SK-N-SH (cell line): ENCODE measurements around the gene SUMO1. TPM values are rescaled to one million over a fixed set of nuclear protein-coding genes. Genes with fewer than 3 reads are reported as not detected.

Experiments used
- CTCF ChIA-PET: fragments of 300-600, 350-600 bp; formaldehyde crosslinking; extraction: SDS; loops from one replicate; lab custom pipeline; 2021; lab: Yijun Ruan, JAX
- POLR2A ChIA-PET: fragments of 350-600 bp; sonication (Branson Sonifier 250); formaldehyde crosslinking; extraction: SDS; loops from one replicate; lab custom pipeline; 2020; ENCODE audit warnings: antibody characterized with exemption, inconsistent platforms; lab: Yijun Ruan, JAX
- DNase-seq: peaks from one replicate; pipeline ENCODE4 v3.0.0; 2012
- H2AFZ ChIP-seq: fragments of 200-600 bp; sonication (generic); 2 replicates; pipeline ENCODE4 v1.8.1; 2016; ENCODE audit warnings: antibody characterized with exemption, mild to moderate bottlenecking, low read depth
- H3F3A ChIP-seq: fragments of 200-600 bp; sonication (generic); replicated peaks from 2 replicates; pipeline ENCODE3; 2016; ENCODE audit warnings: antibody characterized with exemption, mild to moderate bottlenecking; ENCODE audit not compliant: insufficient read depth
- H3K27ac ChIP-seq, 2 experiments: fragments of 200-500 bp in 1 of 2; fragments of 200-600 bp in 1 of 2; sonication (Bioruptor generic) in 1 of 2; sonication (generic), shearing (Covaris generic) in 1 of 2; 2 replicates each; pipeline versions ENCODE4 v1.5.1 to v1.6.1; 2014 to 2016; ENCODE audit warnings: low read depth in 2 of 2, inconsistent platforms in 1 of 2, low read length in 1 of 2, mild to moderate bottlenecking in 1 of 2, mixed read lengths in 1 of 2
- H3K27me3 ChIP-seq: fragments of 200-600 bp; sonication (generic), shearing (Covaris generic); 2 replicates; pipeline ENCODE4 v1.6.1; 2016; ENCODE audit warnings: mixed run types; ENCODE audit not compliant: insufficient read depth
- H3K36me3 ChIP-seq, 2 experiments: fragments of 200-500 bp in 1 of 2; fragments of 200-600 bp in 1 of 2; sonication (Bioruptor generic) in 1 of 2; sonication (generic) in 1 of 2; replicated peaks in 1 of 2; 2 replicates each; pipeline versions ENCODE3 to v1.5.1; 2014 to 2016; ENCODE audit warnings: low read length in 1 of 2, mild to moderate bottlenecking in 1 of 2; ENCODE audit not compliant: insufficient read depth in 2 of 2, control insufficient read depth in 1 of 2
- H3K4me1 ChIP-seq, 2 experiments: fragments of 200-500 bp in 1 of 2; fragments of 200-600 bp in 1 of 2; sonication (Bioruptor generic) in 1 of 2; sonication (generic), shearing (Covaris generic) in 1 of 2; 2 replicates each; pipeline versions ENCODE4 v1.5.1 to v1.6.1; 2014 to 2016; ENCODE audit warnings: low read depth in 1 of 2, low read length in 1 of 2, mixed run types in 1 of 2; ENCODE audit not compliant: insufficient read depth in 2 of 2, control insufficient read depth in 1 of 2
- H3K4me2 ChIP-seq: fragments of 200-600 bp; sonication (generic), shearing (Covaris generic); 2 replicates; pipeline ENCODE4 v1.6.1; 2017; ENCODE audit warnings: mixed run types
- H3K4me3 ChIP-seq, 2 experiments: fragments of 200-500 bp in 1 of 2; fragments of 200-600 bp in 1 of 2; sonication (Bioruptor generic) in 1 of 2; sonication (generic), shearing (Covaris generic) in 1 of 2; 2 replicates each; pipeline versions ENCODE4 v1.5.1 to v1.8.1; 2014 to 2016; ENCODE audit warnings: low read depth in 2 of 2, inconsistent platforms in 1 of 2, low read length in 1 of 2, mild to moderate bottlenecking in 1 of 2, mixed read lengths in 1 of 2, moderate library complexity in 1 of 2
- H3K79me2 ChIP-seq: fragments of 200-600 bp; sonication (generic); 2 replicates; pipeline ENCODE4 v1.8.1; 2017; ENCODE audit warnings: mild to moderate bottlenecking; ENCODE audit not compliant: insufficient read depth
- H3K9ac ChIP-seq: fragments of 200-600 bp; sonication (generic); 2 replicates; pipeline ENCODE4 v1.6.1; 2017; ENCODE audit warnings: mixed run types
- H3K9me2 ChIP-seq: fragments of 200-600 bp; sonication (generic); 2 replicates; pipeline ENCODE4 v1.6.1; 2017; ENCODE audit warnings: mixed run types
- H3K9me3 ChIP-seq: fragments of 200-600 bp; sonication (generic); 2 replicates; pipeline ENCODE4 v1.6.1; 2017; ENCODE audit warnings: mixed run types, mild to moderate bottlenecking, moderate library complexity
- H4K20me1 ChIP-seq: fragments of 200-600 bp; sonication (generic); 2 replicates; pipeline ENCODE4 v1.6.1; 2017; ENCODE audit warnings: mild to moderate bottlenecking, mixed run types; ENCODE audit not compliant: insufficient read depth
- CHD2 ChIP-seq: fragments of 150-350 bp; IDR thresholded peaks from 2 replicates; pipeline ENCODE4 v1.6.1; 2018; ENCODE audit warnings: low read length; ENCODE audit not compliant: partially characterized antibody
- EZH2phosphoT487 ChIP-seq: fragments of 200-600 bp; sonication (generic); IDR thresholded peaks from 2 replicates; pipeline ENCODE4 v1.6.1; 2017; ENCODE audit warnings: low read depth, mixed run types, mild to moderate bottlenecking, antibody characterized with exemption, moderate library complexity, borderline replicate concordance
- FOSL2 ChIP-seq: IDR thresholded peaks from 2 replicates; pipeline ENCODE4 v1.4.0; 2012; ENCODE audit warnings: low read depth, mild to moderate bottlenecking, moderate library complexity, borderline replicate concordance
- FOXJ3 ChIP-seq: sonication (generic); formaldehyde crosslinking; IDR thresholded peaks from 2 replicates; pipeline ENCODE4 v1.5.1; 2020; ENCODE audit warnings: mild to moderate bottlenecking, missing genetic modification reagents
- GABPA ChIP-seq: IDR thresholded peaks from 2 replicates; pipeline ENCODE4 v1.4.0; 2012; ENCODE audit warnings: low read depth, mild to moderate bottlenecking
- GATA2 ChIP-seq: sonication (generic); formaldehyde crosslinking; IDR thresholded peaks from 2 replicates; pipeline ENCODE4 v1.5.0; 2020; ENCODE audit warnings: mild to moderate bottlenecking, missing genetic modification reagents
- NFIC ChIP-seq: IDR thresholded peaks from 2 replicates; pipeline ENCODE4 v1.4.0; 2012; ENCODE audit warnings: borderline replicate concordance
- NRF1 ChIP-seq: IDR thresholded peaks from 2 replicates; pipeline ENCODE4 v1.6.1; 2012; ENCODE audit warnings: low read depth, mild to moderate bottlenecking, low read length
- RAD21 ChIP-seq: IDR thresholded peaks from 2 replicates; pipeline ENCODE4 v1.6.1; 2012; ENCODE audit warnings: mild to moderate bottlenecking, low read length
- REST ChIP-seq: IDR thresholded peaks from 2 replicates; pipeline ENCODE4 v1.6.1; 2012; ENCODE audit warnings: mild to moderate bottlenecking, low read depth, low read length, moderate library complexity
- RFX5 ChIP-seq: IDR thresholded peaks from 2 replicates; pipeline ENCODE4 v1.6.1; 2012; ENCODE audit warnings: mild to moderate bottlenecking, improper control_type of control experiment, low read length
- SIN3A ChIP-seq: IDR thresholded peaks from 2 replicates; pipeline ENCODE4 v1.6.1; 2012; ENCODE audit warnings: low read depth, mild to moderate bottlenecking, low read length, moderate library complexity, borderline replicate concordance
- TAF1 ChIP-seq: IDR thresholded peaks from 2 replicates; pipeline ENCODE4 v1.6.1; 2012; ENCODE audit warnings: low read depth, mild to moderate bottlenecking, low read length, moderate library complexity, borderline replicate concordance
- TCF12 ChIP-seq: IDR thresholded peaks from 2 replicates; pipeline ENCODE4 v1.4.0; 2012
- USF1 ChIP-seq: IDR thresholded peaks from 2 replicates; pipeline ENCODE4 v1.4.0; 2012; ENCODE audit warnings: low read depth, borderline replicate concordance
- WGBS: methylation state at CpG from one replicate; pipeline ENCODE4 v1.1.6; 2017; ENCODE audit warnings: low lambda C conversion rate; 5-methylcytosine and 5-hydroxymethylcytosine counted together
- polyA plus RNA-seq, 3 experiments: library from polyadenylated mRNA; depleted of rRNA; stranded (reverse); fragments of >200 nt; gene quantifications; 2 replicates each; pipeline ENCODE4 v1.2.3, GENCODE V29; 2012

The SUMO1 gene
- polyA plus RNA-seq, 1 of the 3 experiments (the other 2 are of a cell fraction), result 42.8 TPM

- H3K36me3 ChIP-seq, result peaks cover 22 to 41% of the 10 kb centered on the region in 2 experiments
- no peaks in the 10 kb centered on the region for H3K4me1 ChIP-seq
- H3K27me3 ChIP-seq, result no peaks in the 10 kb centered on the region
- TF ChIP-seq USF1, result no peak
- no peak for TF ChIP-seq FOSL2
- no peak for TF ChIP-seq GATA2 (CRISPR knock-in tag)
- no peak for TF ChIP-seq GABPA
- no peak for TF ChIP-seq NFIC
- TF ChIP-seq SIN3A, result no peak
- no peak for TF ChIP-seq NRF1
- TF ChIP-seq TCF12, result no peak
- no peak for TF ChIP-seq RAD21
- no peak for TF ChIP-seq RFX5
- no peak for TF ChIP-seq TAF1
- no peak for TF ChIP-seq FOXJ3
- TF ChIP-seq REST, result no peak
- no peak for TF ChIP-seq CHD2
- no peaks in the 10 kb centered on the region for H3K9me3 ChIP-seq
- no peaks in the 10 kb centered on the region for H3K9me2 ChIP-seq
- ChIA-PET CTCF (no interaction called here), POLR2A (no interaction called here)
- no peak overlapping the region for H3K4me2 ChIP-seq
- no peaks in the 10 kb centered on the region for H4K20me1 ChIP-seq
- peaks cover 4% of the 10 kb centered on the region for H3F3A ChIP-seq
- no peak overlapping the region for H3K27ac ChIP-seq
- no peak overlapping the region for H3K4me3 ChIP-seq
- 94% methylated on average over 2 of the region's 2 CpGs for WGBS
- no peak overlapping the region for H3K9ac ChIP-seq
- no peak overlapping the region for H2AFZ ChIP-seq
- peaks cover 10% of the 10 kb centered on the region; the same call in 1 of the 2 replicates for H3K79me2 ChIP-seq
- DNase-seq, result no peak
Measured at GRCh38 chr2:202204855-202205254, 33.5 kb downstream of the SUMO1 start.

- peaks cover 22 to 32% of the 10 kb centered on the region in 2 experiments for H3K36me3 ChIP-seq
- H3K4me2 ChIP-seq, result no peak overlapping the region
- ChIA-PET POLR2A (no interaction called here), CTCF (no interaction called here)
- H3K79me2 ChIP-seq, result 0 out of 2 replicates have a peak, but pooled peaks cover 4% of the 10 kb centered on the region
- no peak for DNase-seq
- no peak overlapping the region for H3K4me3 ChIP-seq
- H3K9me3 ChIP-seq, result no peaks in the 10 kb centered on the region
- no peaks in the 10 kb centered on the region for H3K4me1 ChIP-seq
- H2AFZ ChIP-seq, result no peak overlapping the region
- no peak overlapping the region for H3K9ac ChIP-seq
- H4K20me1 ChIP-seq, result no peaks in the 10 kb centered on the region
- H3K9me2 ChIP-seq, result no peaks in the 10 kb centered on the region
- no peak for TF ChIP-seq EZH2phosphoT487
- no peaks in the 10 kb centered on the region for H3K27me3 ChIP-seq
- WGBS, result 97% methylated on average over 5 of the region's 5 CpGs
- peaks cover 4% of the 10 kb centered on the region for H3F3A ChIP-seq
- no peak overlapping the region for H3K27ac ChIP-seq
Measured at GRCh38 chr2:202203348-202203747, 35.0 kb downstream of the SUMO1 start.
